GM10266 (cell line): ENCODE results near the gene MB21D2.

ENCODE experiments used
- DNase-seq: peaks from one replicate; pipeline ENCODE4 v3.0.0; 2012; ENCODE audit errors: extremely low spot score
- TF ChIP-seq, protein P1 (sequence below): IDR thresholded peaks from 2 replicates; pipeline ENCODE4 v1.5.1; 2012; ENCODE audit warnings: mild to moderate bottlenecking, low read depth; ENCODE audit not compliant: control insufficient read depth, insufficient read depth; ENCODE audit errors: missing control alignments

MB21D2 gene

DNA sequence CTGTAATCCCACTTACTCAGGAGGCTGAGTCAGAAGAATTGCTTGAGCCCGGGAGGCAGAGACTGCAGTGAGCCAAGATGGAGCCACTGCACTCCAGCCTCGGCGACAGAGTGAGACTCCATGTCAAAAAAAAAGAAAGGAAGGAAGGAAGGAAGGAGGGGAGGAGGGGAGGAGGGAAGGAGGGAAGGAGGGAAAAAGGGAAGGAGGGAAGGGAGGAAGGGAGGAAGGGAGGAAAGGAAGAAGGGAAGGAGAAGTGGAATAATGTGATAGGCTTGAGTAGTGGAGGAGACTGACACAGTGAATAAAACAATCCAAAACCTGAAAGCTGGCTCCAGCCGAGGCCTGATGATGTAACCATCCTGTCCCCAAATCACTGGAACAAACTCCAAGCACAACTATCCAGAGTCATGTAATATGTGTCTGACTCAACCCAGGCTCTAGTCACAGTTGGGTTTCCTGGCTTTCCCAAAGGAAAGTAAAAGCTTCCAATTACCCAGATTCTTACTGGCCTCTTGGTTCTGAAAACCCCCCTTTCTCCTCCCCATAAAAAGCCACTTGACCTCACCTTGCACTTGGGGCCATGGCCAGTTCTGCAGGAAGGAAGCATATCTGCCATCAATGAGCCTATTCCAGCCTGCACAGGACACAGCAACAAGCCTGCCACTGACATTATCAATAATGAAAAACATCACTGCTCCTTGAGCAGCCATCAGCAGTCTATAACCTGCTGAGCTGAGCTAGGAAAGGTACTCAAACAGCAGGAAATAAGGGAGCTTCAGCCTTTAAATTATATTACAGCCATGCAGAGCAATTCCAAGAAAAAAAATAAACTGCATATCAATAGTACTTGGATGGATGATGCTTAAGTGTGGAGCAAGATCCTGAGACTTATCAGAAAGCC is 48.3 kb downstream of the MB21D2 start:
- no peak for DNase-seq
- TF ChIP-seq, protein P1, sequence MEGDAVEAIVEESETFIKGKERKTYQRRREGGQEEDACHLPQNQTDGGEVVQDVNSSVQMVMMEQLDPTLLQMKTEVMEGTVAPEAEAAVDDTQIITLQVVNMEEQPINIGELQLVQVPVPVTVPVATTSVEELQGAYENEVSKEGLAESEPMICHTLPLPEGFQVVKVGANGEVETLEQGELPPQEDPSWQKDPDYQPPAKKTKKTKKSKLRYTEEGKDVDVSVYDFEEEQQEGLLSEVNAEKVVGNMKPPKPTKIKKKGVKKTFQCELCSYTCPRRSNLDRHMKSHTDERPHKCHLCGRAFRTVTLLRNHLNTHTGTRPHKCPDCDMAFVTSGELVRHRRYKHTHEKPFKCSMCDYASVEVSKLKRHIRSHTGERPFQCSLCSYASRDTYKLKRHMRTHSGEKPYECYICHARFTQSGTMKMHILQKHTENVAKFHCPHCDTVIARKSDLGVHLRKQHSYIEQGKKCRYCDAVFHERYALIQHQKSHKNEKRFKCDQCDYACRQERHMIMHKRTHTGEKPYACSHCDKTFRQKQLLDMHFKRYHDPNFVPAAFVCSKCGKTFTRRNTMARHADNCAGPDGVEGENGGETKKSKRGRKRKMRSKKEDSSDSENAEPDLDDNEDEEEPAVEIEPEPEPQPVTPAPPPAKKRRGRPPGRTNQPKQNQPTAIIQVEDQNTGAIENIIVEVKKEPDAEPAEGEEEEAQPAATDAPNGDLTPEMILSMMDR: no peak

DNA sequence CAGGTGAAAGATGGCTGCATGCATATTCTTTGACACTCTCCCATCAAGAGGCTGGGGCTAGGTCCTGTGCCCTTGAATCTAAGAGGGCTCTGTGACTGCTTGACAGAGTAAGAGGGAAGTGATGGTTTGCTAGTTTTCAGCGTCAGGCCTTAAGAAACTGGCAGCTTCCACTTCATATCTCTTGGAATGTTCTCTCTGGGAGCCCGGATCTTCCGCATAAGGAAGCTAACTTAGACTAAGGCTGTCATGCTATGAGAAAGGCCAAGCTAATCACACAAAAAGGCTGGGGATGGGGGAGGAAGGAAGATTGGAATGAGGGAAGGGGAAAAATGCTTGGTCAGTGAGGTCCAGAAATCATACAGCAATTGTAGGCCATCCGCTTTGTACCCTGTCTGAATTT is 50.0 kb downstream of the MB21D2 start:
- no peak for DNase-seq
- TF ChIP-seq, protein P1: no peak

DNA sequence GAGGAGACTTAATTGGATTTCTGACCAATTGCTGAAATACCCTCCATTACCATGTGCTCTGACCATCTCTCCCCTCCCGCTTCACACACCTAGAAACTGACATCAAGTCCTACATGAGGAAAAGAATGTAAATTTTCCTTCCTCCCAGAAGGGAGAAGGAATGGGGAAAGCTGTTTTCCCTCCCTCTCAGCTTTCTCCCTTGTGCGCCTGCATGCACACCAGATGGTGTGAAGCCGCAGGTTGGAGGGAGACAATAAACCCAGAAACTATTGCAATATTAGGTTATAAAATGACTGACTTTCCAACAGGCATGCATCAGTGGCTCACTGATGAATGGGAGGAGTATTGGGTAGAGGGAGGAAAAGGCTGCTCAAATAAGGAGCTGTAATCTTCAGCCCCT is 50.9 kb downstream of the MB21D2 start:
- no peak for DNase-seq
- TF ChIP-seq, protein P1: no peak

GRCh38 chr3:192864941-192865340 is 52.7 kb downstream of the MB21D2 start:
- DNase-seq: no peak

DNA sequence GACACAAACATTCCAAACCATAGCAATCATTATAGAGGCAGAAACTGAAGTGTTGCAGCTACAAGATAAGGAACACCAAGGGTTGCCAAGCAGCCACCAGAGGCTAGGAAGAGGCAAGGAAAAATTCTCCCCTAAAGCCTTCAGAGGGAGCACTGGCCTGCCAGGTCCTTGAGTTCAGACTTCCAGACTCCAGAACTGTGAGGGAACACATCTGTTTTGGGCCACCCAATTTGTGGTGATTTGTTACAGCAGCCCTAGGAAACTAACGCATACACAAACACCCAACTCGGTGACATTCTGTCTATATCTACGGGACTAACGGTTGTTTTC is 54.6 kb downstream of the MB21D2 start:
- DNase-seq: no peak
- TF ChIP-seq, protein P1: no peak

More at GRCh38 chr3:192864941-192865340, 52.7 kb downstream of the MB21D2 start:
- TF ChIP-seq, protein P1: no peak

DNA sequence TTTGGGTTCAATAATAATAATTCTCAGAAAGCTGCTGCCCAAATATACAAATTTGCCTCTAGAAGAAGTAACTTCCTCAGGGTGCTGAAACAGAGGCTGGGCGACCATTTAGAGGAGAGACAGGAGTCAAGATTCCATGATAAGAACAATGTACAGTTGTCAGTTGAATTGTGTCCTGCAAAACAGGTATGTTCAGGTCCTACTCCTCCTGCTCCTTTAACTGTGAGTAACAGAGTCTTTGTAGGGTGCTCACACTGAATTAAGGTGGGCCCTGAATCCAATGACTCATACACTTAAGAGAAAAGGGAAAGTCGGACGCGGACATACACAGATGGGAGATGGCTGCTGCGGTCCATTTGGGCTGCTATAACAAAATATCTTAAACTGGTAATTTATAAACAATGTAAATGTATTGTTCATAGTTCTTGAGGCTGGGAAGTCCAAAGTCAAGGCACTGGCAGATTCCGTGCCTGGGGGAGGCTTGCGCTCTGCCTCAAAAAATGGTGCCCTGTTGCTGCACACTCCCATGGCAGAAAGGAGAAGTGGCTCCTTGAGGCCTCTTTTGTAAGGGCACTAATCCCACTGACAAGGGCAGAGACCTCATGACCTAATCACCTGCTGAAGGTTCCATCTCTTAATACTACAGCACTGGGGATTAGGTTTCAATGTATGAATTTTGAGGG is 55.1 kb downstream of the MB21D2 start:
- DNase-seq: no peak
- TF ChIP-seq, protein P1: no peak

GRCh38 chr3:192861972-192862371 is 55.7 kb downstream of the MB21D2 start:
- no peak for DNase-seq
- TF ChIP-seq, protein P1: no peak
